ENCODE results near the gene TOLLIP.

DNA sequence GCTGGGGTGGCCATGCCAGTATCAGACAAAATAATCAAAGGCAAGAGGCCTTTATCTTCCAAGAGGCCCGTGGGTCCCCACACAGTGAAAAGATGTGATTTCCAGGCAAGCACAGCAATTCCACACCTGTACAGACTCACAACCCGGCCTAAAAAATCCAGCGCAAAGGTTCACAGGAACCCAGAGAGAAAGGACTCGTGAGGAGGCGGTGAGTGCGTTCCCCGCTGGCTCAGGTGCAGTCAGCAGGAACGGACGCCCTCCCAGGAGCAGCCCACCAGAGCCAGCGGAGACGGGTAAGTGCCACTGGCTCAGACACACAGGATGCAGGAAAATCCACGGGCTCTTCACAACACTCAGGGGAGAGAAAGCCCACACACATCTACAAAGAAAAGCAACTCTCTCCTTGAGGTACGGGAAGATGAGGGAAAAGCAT lies 4.4 kb downstream of the TOLLIP start:
- TF ChIP-seq POLR2A (IDR thresholded peaks at IDR 0.05; ENCODE audit: extremely low read depth, insufficient read length): no peak
- TF ChIP-seq, protein P1, sequence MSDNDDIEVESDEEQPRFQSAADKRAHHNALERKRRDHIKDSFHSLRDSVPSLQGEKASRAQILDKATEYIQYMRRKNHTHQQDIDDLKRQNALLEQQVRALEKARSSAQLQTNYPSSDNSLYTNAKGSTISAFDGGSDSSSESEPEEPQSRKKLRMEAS (IDR thresholded peaks at IDR 0.05; ENCODE audit: low read depth, low read length): no peak
